Esophagus muscularis mucosa (tissue), 4 donors: Measurements from ENCODE around the gene CAV1.

Experiments used
- EP300 ChIP-seq: sonication (generic); formaldehyde crosslinking; IDR thresholded peaks from one replicate; pipeline ENCODE4 v1.6.1; 2017; ENCODE audit warnings: antibody characterized with exemption
- POLR2AphosphoS5 ChIP-seq, 2 donors: sonication (generic); formaldehyde crosslinking; IDR thresholded peaks; one replicate each; pipeline ENCODE4 v1.6.1; 2017; ENCODE audit warnings: antibody characterized with exemption in 2 of 2
- TF ChIP-seq, protein P1 (sequence below), 3 experiments: fragments of 200-600 bp in 2 of 3; fragments of 450-650 bp in 1 of 3; sonication (generic) in 2 of 3; IDR thresholded peaks; one replicate each; pipeline ENCODE4 v1.5.1; 2017 to 2019; ENCODE audit warnings: antibody characterized with exemption in 3 of 3, mild to moderate bottlenecking in 2 of 3, moderate library complexity in 1 of 3

DNA sequence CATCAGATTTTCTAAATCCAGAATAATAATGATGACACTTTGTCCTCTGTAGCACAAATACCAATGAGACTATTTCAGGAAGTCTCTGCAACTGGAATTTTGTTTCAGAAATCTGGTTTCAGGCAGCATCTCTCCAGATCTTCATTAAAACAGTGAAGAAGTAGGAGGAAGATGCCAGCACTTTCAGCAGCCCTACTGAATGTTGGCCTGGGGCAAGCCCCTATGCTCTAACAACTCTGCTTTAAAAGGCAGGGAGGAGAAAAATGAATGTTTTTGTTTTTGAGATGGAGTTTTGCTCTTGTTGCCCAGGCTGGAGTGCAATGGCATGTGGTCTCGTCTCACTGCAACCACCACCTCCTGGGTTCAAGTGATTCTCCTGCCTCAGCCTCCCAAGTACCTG lies 7.2 kb upstream of the CAV1 start:
- TF ChIP-seq EP300 (no peak), POLR2AphosphoS5 (IDR thresholded peaks at IDR 0.05) (no peak)
- TF ChIP-seq, protein P1, sequence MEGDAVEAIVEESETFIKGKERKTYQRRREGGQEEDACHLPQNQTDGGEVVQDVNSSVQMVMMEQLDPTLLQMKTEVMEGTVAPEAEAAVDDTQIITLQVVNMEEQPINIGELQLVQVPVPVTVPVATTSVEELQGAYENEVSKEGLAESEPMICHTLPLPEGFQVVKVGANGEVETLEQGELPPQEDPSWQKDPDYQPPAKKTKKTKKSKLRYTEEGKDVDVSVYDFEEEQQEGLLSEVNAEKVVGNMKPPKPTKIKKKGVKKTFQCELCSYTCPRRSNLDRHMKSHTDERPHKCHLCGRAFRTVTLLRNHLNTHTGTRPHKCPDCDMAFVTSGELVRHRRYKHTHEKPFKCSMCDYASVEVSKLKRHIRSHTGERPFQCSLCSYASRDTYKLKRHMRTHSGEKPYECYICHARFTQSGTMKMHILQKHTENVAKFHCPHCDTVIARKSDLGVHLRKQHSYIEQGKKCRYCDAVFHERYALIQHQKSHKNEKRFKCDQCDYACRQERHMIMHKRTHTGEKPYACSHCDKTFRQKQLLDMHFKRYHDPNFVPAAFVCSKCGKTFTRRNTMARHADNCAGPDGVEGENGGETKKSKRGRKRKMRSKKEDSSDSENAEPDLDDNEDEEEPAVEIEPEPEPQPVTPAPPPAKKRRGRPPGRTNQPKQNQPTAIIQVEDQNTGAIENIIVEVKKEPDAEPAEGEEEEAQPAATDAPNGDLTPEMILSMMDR (IDR thresholded peaks at IDR 0.05), result no peak
